HepG2 (cell line): Measurements from ENCODE around the gene MN1. TPM values are rescaled to one million over a fixed set of nuclear protein-coding genes. Genes with fewer than 3 reads are reported as not detected.

Experiments
- ARID5B ChIP-seq: IDR thresholded peaks from 2 replicates; pipeline ENCODE4 v1.4.0; 2020; ENCODE audit warnings: mild to moderate bottlenecking, missing genetic modification reagents
- ATAD3A ChIP-seq: sonication (generic); formaldehyde crosslinking; IDR thresholded peaks from 2 replicates; pipeline ENCODE4 v1.4.0; 2020; ENCODE audit warnings: missing genetic modification reagents
- ISX ChIP-seq: sonication (generic); formaldehyde crosslinking; conservative IDR thresholded peaks from 2 replicates; pipeline ENCODE4 v1.5.0; 2020; ENCODE audit warnings: missing genetic modification reagents
- SKIL ChIP-seq: sonication (generic); formaldehyde crosslinking; IDR thresholded peaks from 2 replicates; pipeline ENCODE4 v1.8.0; 2022; ENCODE audit warnings: missing genetic modification reagents, mild to moderate bottlenecking, moderate library complexity, borderline replicate concordance
- THAP8 ChIP-seq: sonication (generic); formaldehyde crosslinking; IDR thresholded peaks from 2 replicates; pipeline ENCODE4 v1.5.1; 2020; ENCODE audit warnings: missing genetic modification reagents, mild to moderate bottlenecking, borderline replicate concordance
- ZMAT3 ChIP-seq: sonication (generic); formaldehyde crosslinking; conservative IDR thresholded peaks from 2 replicates; pipeline ENCODE4 v1.7.0; 2021; ENCODE audit warnings: missing genetic modification reagents
- ZNF7 ChIP-seq: IDR thresholded peaks from 2 replicates; pipeline ENCODE4 v1.6.1; 2016; ENCODE audit warnings: missing biosample characterization, missing genetic modification reagents
- polyA plus RNA-seq, 8 experiments: library from polyadenylated mRNA; depleted of rRNA in 3 of 8; stranded (reverse) in 7 of 8; unstranded in 1 of 8; fragments of >200 nt; fragmentation: Illumina TruSeq in 4 of 8; extraction: Trizol in 4 of 8; gene quantifications; 2 replicates each; pipeline versions ENCODE4 v1.2.1 to v1.2.3, GENCODE V29; 2011 to 2016; ENCODE audit warnings: low read depth in 4 of 8, missing spikeins in 1 of 8, mixed read lengths in 1 of 8; ENCODE audit not compliant: insufficient read depth in 1 of 8
- total RNA-seq, 5 experiments: library from RNA; depleted of rRNA; stranded (reverse); fragments of >200 nt; fragmentation: Illumina TruSeq; extraction: Trizol; gene quantifications; 2 replicates each; pipeline ENCODE4 v1.2.3, GENCODE V29; 2016; ENCODE audit warnings: low read depth in 1 of 5

MN1 gene
- total and polyA plus RNA-seq, 2 of the 13 experiments (the other 11 are each of a cell fraction or from before 2014, with no cell fraction given), result 0.01 TPM; not detected in 1

- TF ChIP-seq ARID5B, result no peak
- TF ChIP-seq ZNF7 (CRISPR knock-in tag), result no peak
- TF ChIP-seq THAP8 (CRISPR knock-in tag), result no peak
- no peak for TF ChIP-seq ATAD3A (CRISPR knock-in tag)
- no peak for TF ChIP-seq ISX (CRISPR knock-in tag)
- no peak for TF ChIP-seq SKIL (CRISPR knock-in tag)
- TF ChIP-seq ZMAT3 (CRISPR knock-in tag), result no peak
Measured at GRCh38 chr22:27723158-27723557, 78.4 kb downstream of the MN1 start (continued).
